SJCRH30 (cell line): ENCODE results near the gene KRT33A. TPM values are rescaled to one million over a fixed set of nuclear protein-coding genes. Genes with fewer than 3 reads are reported as not detected.
"Not testable (repeated sequence)": the region's sequence is repeated elsewhere in the genome, so short reads cannot be mapped to it uniquely, and the experiment has no call there.

ENCODE experiments used
- DNase-seq, 2 experiments: peaks; one replicate each; pipeline ENCODE4 v3.0.0-alpha.2; 2015 to 2020
- H3K27ac ChIP-seq: fragments of 250-450 bp; sonication (Bioruptor Pico); 2 replicates; pipeline ENCODE4 v1.5.1; 2020; ENCODE audit warnings: mild to moderate bottlenecking, moderate library complexity
- H3K27me3 ChIP-seq: fragments of 250-450 bp; sonication (Bioruptor Pico); 2 replicates; pipeline ENCODE4 v1.5.1; 2020; ENCODE audit warnings: mild to moderate bottlenecking, moderate library complexity
- H3K36me3 ChIP-seq: fragments of 250-450 bp; sonication (Bioruptor Pico); 2 replicates; pipeline ENCODE4 v1.5.1; 2020; ENCODE audit warnings: mild to moderate bottlenecking, moderate library complexity
- H3K4me1 ChIP-seq: fragments of 250-450 bp; sonication (Bioruptor Pico); 2 replicates; pipeline ENCODE4 v1.5.1; 2020; ENCODE audit warnings: mild to moderate bottlenecking, moderate library complexity
- H3K4me3 ChIP-seq: fragments of 250-450 bp; sonication (Bioruptor Pico); 2 replicates; pipeline ENCODE4 v1.5.1; 2020; ENCODE audit warnings: mild to moderate bottlenecking, moderate library complexity
- H3K9me3 ChIP-seq: fragments of 250-450 bp; sonication (Bioruptor Pico); replicated peaks from 2 replicates; pipeline ENCODE4 v1.5.1; 2020; ENCODE audit warnings: mild to moderate bottlenecking, moderate library complexity
- total RNA-seq: library from RNA; depleted of rRNA; stranded (reverse); fragments of >200 nt; shearing (Covaris generic); gene quantifications from 2 replicates; pipeline ENCODE4 v1.2.3, GENCODE V29; 2014; rRNA removed

Gene KRT33A
- not detected in 2 replicates for total RNA-seq

GRCh38 chr17:41350381-41350878, at the start of gene KRT33A:
TSS of gene KRT33A (minus strand) at chr17:41350828. CDS start at chr17:41350767, 61 bp downstream.
- H3K9me3 ChIP-seq, DNase-seq, H3K36me3 ChIP-seq, H3K4me1 ChIP-seq, H3K27ac ChIP-seq, H3K4me3 ChIP-seq, H3K27me3 ChIP-seq: not testable (repeated sequence)

GRCh38 chr17:41396996-41397660, 46.5 kb upstream of the KRT33A start, which contains the start of gene KRT31:
TSS of gene KRT31 (minus strand) at chr17:41397608. CDS start at chr17:41397539, 69 bp downstream.
- peak; percentile 6 to 11 for DNase-seq

GRCh38 chr17:41396340-41396739, 45.7 kb upstream of the KRT33A start:
- no peak for DNase-seq
- no peaks in the 10 kb centered on the region for H3K9me3 ChIP-seq
- no peaks in the 10 kb centered on the region for H3K27me3 ChIP-seq
- H3K4me3 ChIP-seq, result no peak overlapping the region
- no peaks in the 10 kb centered on the region for H3K36me3 ChIP-seq
- H3K27ac ChIP-seq, result no peak overlapping the region
- no peaks in the 10 kb centered on the region for H3K4me1 ChIP-seq

More at GRCh38 chr17:41396996-41397660, 46.5 kb upstream of the KRT33A start, which contains the start of gene KRT31:
- Histone ChIP-seq H3K4me3 (no peak within 1 kb of the TSS), H3K9me3 (no peaks in the 10 kb centered on the region), H3K36me3 (no peaks in the 10 kb centered on the region), H3K27me3 (no peaks in the 10 kb centered on the region), H3K27ac (no peak within 1 kb of the TSS), H3K4me1 (no peaks in the 10 kb centered on the region)

GRCh38 chr17:41395611-41396010, 45.0 kb upstream of the KRT33A start:
- no peaks in the 10 kb centered on the region for H3K36me3 ChIP-seq
- no peak overlapping the region for H3K4me3 ChIP-seq

GRCh38 chr17:41395044-41395443, 44.4 kb upstream of the KRT33A start:
- not testable (repeated sequence) for DNase-seq, H3K27me3 ChIP-seq, H3K27ac ChIP-seq, H3K36me3 ChIP-seq, H3K9me3 ChIP-seq, H3K4me3 ChIP-seq, H3K4me1 ChIP-seq

More at GRCh38 chr17:41395611-41396010, 45.0 kb upstream of the KRT33A start:
- H3K27ac ChIP-seq, result no peak overlapping the region
- no peak for DNase-seq
- H3K4me1 ChIP-seq, result no peaks in the 10 kb centered on the region
- no peaks in the 10 kb centered on the region for H3K27me3 ChIP-seq
- H3K9me3 ChIP-seq, result no peaks in the 10 kb centered on the region

- no peak overlapping the region for H3K4me3 ChIP-seq
- H3K4me1 ChIP-seq, result no peaks in the 10 kb centered on the region
- H3K27me3 ChIP-seq, result no peaks in the 10 kb centered on the region
- H3K9me3 ChIP-seq, result no peaks in the 10 kb centered on the region
- H3K36me3 ChIP-seq, result no peaks in the 10 kb centered on the region
- H3K27ac ChIP-seq, result no peak overlapping the region
- DNase-seq, result no peak
These were observed 43.8 kb upstream of the KRT33A start for GRCh38 chr17:41394254-41394996.

GRCh38 chr17:41393826-41394225, 43.2 kb upstream of the KRT33A start:
- no peaks in the 10 kb centered on the region for H3K4me1 ChIP-seq
- no peak overlapping the region for H3K4me3 ChIP-seq
- no peak overlapping the region for H3K27ac ChIP-seq
- H3K27me3 ChIP-seq, result no peaks in the 10 kb centered on the region
- no peak for DNase-seq
- no peaks in the 10 kb centered on the region for H3K36me3 ChIP-seq
- no peaks in the 10 kb centered on the region for H3K9me3 ChIP-seq

- Histone ChIP-seq H3K27me3 (no peaks in the 10 kb centered on the region), H3K36me3 (no peaks in the 10 kb centered on the region), H3K4me3 (no peak overlapping the region), H3K4me1 (no peaks in the 10 kb centered on the region), H3K27ac (no peak overlapping the region), H3K9me3 (no peaks in the 10 kb centered on the region)
- no peak for DNase-seq
These were observed 42.7 kb upstream of the KRT33A start for GRCh38 chr17:41393294-41393693.

- no peak overlapping the region for H3K4me3 ChIP-seq
- H3K4me1 ChIP-seq, result no peaks in the 10 kb centered on the region
- no peaks in the 10 kb centered on the region for H3K9me3 ChIP-seq
- H3K36me3 ChIP-seq, result no peaks in the 10 kb centered on the region
- no peaks in the 10 kb centered on the region for H3K27me3 ChIP-seq
- DNase-seq, result no peak
- no peak overlapping the region for H3K27ac ChIP-seq
These were observed 41.6 kb upstream of the KRT33A start for GRCh38 chr17:41392278-41392677.

- Histone ChIP-seq H3K27me3 (no peaks in the 10 kb centered on the region), H3K4me1 (no peaks in the 10 kb centered on the region), H3K27ac (no peak overlapping the region), H3K36me3 (no peaks in the 10 kb centered on the region), H3K9me3 (no peaks in the 10 kb centered on the region), H3K4me3 (no peak overlapping the region)
- no peak for DNase-seq
These were observed 40.9 kb upstream of the KRT33A start for GRCh38 chr17:41391535-41391934.

GRCh38 chr17:41390411-41390938, 39.8 kb upstream of the KRT33A start:
- no peak for DNase-seq
- Histone ChIP-seq H3K4me3 (no peak overlapping the region), H3K4me1 (no peaks in the 10 kb centered on the region), H3K9me3 (no peaks in the 10 kb centered on the region), H3K27me3 (no peaks in the 10 kb centered on the region), H3K27ac (no peak overlapping the region), H3K36me3 (no peaks in the 10 kb centered on the region)

GRCh38 chr17:41387670-41388069, 37.0 kb upstream of the KRT33A start:
- Histone ChIP-seq H3K36me3 (no peaks in the 10 kb centered on the region), H3K27ac (no peak overlapping the region), H3K9me3 (no peaks in the 10 kb centered on the region), H3K27me3 (no peaks in the 10 kb centered on the region), H3K4me3 (no peak overlapping the region), H3K4me1 (no peaks in the 10 kb centered on the region)
- DNase-seq, result no peak

GRCh38 chr17:41386227-41386626, 35.6 kb upstream of the KRT33A start:
- no peaks in the 10 kb centered on the region for H3K27me3 ChIP-seq
- H3K4me1 ChIP-seq, result no peaks in the 10 kb centered on the region
- no peak overlapping the region for H3K4me3 ChIP-seq
- H3K36me3 ChIP-seq, result no peaks in the 10 kb centered on the region
- H3K9me3 ChIP-seq, result no peaks in the 10 kb centered on the region
- no peak for DNase-seq
- H3K27ac ChIP-seq, result no peak overlapping the region

- H3K4me1 ChIP-seq, result no peaks in the 10 kb centered on the region
- H3K27me3 ChIP-seq, result no peaks in the 10 kb centered on the region
- H3K9me3 ChIP-seq, result no peaks in the 10 kb centered on the region
- no peak overlapping the region for H3K27ac ChIP-seq
- H3K4me3 ChIP-seq, result no peak overlapping the region
- no peaks in the 10 kb centered on the region for H3K36me3 ChIP-seq
- DNase-seq, result no peak
These were observed 33.1 kb upstream of the KRT33A start for GRCh38 chr17:41383690-41384089.

- no peak for DNase-seq
- Histone ChIP-seq H3K9me3 (no peaks in the 10 kb centered on the region), H3K4me1 (no peaks in the 10 kb centered on the region), H3K27me3 (no peaks in the 10 kb centered on the region), H3K36me3 (no peaks in the 10 kb centered on the region), H3K4me3 (no peak overlapping the region), H3K27ac (no peak overlapping the region)
These were observed 31.8 kb upstream of the KRT33A start for GRCh38 chr17:41382394-41382793.
